H9 (cell line): Measurements from ENCODE around the gene PRICKLE3. TPM values are rescaled to one million over a fixed set of nuclear protein-coding genes. Genes with fewer than 3 reads are reported as not detected.

ENCODE experiments used
- DNase-seq: peaks from one replicate; pipeline ENCODE4 v3.0.0-alpha.2; 2017
- H2AFZ ChIP-seq: one replicate; pipeline ENCODE4 v1.6.1; 2013; ENCODE audit warnings: mild to moderate bottlenecking, low read length, control low read depth, moderate library complexity
- H2AK5ac ChIP-seq: 2 replicates; pipeline ENCODE4 v1.6.1; 2013; ENCODE audit warnings: low read length, control low read depth, mixed read lengths; ENCODE audit not compliant: insufficient read length
- H2BK120ac ChIP-seq: one replicate; pipeline ENCODE4 v1.6.1; 2013; ENCODE audit warnings: low read depth, mild to moderate bottlenecking, low read length, control low read depth, inconsistent platforms; ENCODE audit not compliant: poor library complexity, severe bottlenecking
- H2BK12ac ChIP-seq: 2 replicates; pipeline ENCODE4 v1.6.1; 2013; ENCODE audit warnings: low read length, control low read depth, mixed read lengths, low read depth; ENCODE audit not compliant: insufficient read length
- H2BK15ac ChIP-seq: 2 replicates; pipeline ENCODE4 v1.6.1; 2013; ENCODE audit warnings: low read depth, low read length, control low read depth
- H2BK20ac ChIP-seq: one replicate; pipeline ENCODE4 v1.6.1; 2013; ENCODE audit warnings: low read depth, mild to moderate bottlenecking, low read length, control low read depth, inconsistent platforms; ENCODE audit not compliant: poor library complexity, severe bottlenecking
- H2BK5ac ChIP-seq: 2 replicates; pipeline ENCODE4 v1.6.1; 2013; ENCODE audit warnings: low read length, control low read depth, mixed read lengths; ENCODE audit not compliant: insufficient read length
- H3K14ac ChIP-seq: 2 replicates; pipeline ENCODE4 v1.6.1; 2013; ENCODE audit warnings: low read length, control low read depth; ENCODE audit not compliant: insufficient read depth
- H3K18ac ChIP-seq: 2 replicates; pipeline ENCODE4 v1.6.1; 2013; ENCODE audit warnings: low read depth, mild to moderate bottlenecking, mixed read lengths, low read length, control low read depth; ENCODE audit not compliant: insufficient read length
- H3K23ac ChIP-seq: 2 replicates; pipeline ENCODE4 v1.6.1; 2013; ENCODE audit warnings: low read length, control low read depth, mixed read lengths, low read depth; ENCODE audit not compliant: insufficient read length
- H3K23me2 ChIP-seq: 2 replicates; pipeline ENCODE4 v1.6.1; 2013; ENCODE audit warnings: low read depth, mild to moderate bottlenecking, mixed read lengths, low read length, control low read depth; ENCODE audit not compliant: insufficient read length, poor library complexity, severe bottlenecking
- H3K27ac ChIP-seq: 2 replicates; pipeline ENCODE4 v1.5.1; 2013; ENCODE audit warnings: low read length, control low read depth, mixed read lengths, low read depth; ENCODE audit not compliant: insufficient read length
- H3K27me3 ChIP-seq: 2 replicates; pipeline ENCODE4 v1.6.1; 2013; ENCODE audit warnings: low read length, control low read depth, inconsistent platforms; ENCODE audit not compliant: insufficient read depth
- H3K4ac ChIP-seq: 2 replicates; pipeline ENCODE4 v1.6.1; 2013; ENCODE audit warnings: low read depth, mild to moderate bottlenecking, control low read depth, inconsistent platforms, low read length, moderate library complexity
- H3K4me1 ChIP-seq: 2 replicates; pipeline ENCODE4 v1.6.1; 2013; ENCODE audit warnings: low read length, control low read depth, inconsistent platforms; ENCODE audit not compliant: insufficient read depth
- H3K4me2 ChIP-seq: 2 replicates; pipeline ENCODE4 v1.6.1; 2013; ENCODE audit warnings: low read length, control low read depth, mixed read lengths; ENCODE audit not compliant: insufficient read length, insufficient read depth
- H3K56ac ChIP-seq: 2 replicates; pipeline ENCODE4 v1.6.1; 2013; ENCODE audit warnings: low read depth, mild to moderate bottlenecking, mixed read lengths, low read length, control low read depth; ENCODE audit not compliant: insufficient read length
- H3K79me1 ChIP-seq: 2 replicates; pipeline ENCODE4 v1.6.1; 2013; ENCODE audit warnings: low read depth, mild to moderate bottlenecking, moderate library complexity, low read length, control low read depth, inconsistent platforms; ENCODE audit not compliant: insufficient read depth, poor library complexity, severe bottlenecking
- H3K79me2 ChIP-seq: 2 replicates; pipeline ENCODE4 v1.6.1; 2013; ENCODE audit warnings: low read length, control low read depth, inconsistent platforms; ENCODE audit not compliant: insufficient read depth
- H3K9ac ChIP-seq: 2 replicates; pipeline ENCODE4 v1.6.1; 2013; ENCODE audit warnings: low read length, control low read depth, mixed read lengths; ENCODE audit not compliant: insufficient read length; ENCODE audit errors: extremely low read depth
- H3K9me3 ChIP-seq: one replicate; pipeline ENCODE4 v1.6.1; 2013; ENCODE audit warnings: low read depth, low read length, inconsistent platforms; ENCODE audit not compliant: control insufficient read depth
- H3T11ph ChIP-seq: one replicate; pipeline ENCODE4 v1.6.1; 2013; ENCODE audit warnings: mild to moderate bottlenecking, low read length, control low read depth, inconsistent platforms
- H4K20me1 ChIP-seq: one replicate; pipeline ENCODE4 v1.6.1; 2013; ENCODE audit not compliant: control insufficient read depth, insufficient read length, insufficient read depth
- H4K5ac ChIP-seq: 2 replicates; pipeline ENCODE4 v1.6.1; 2013; ENCODE audit warnings: low read depth, mild to moderate bottlenecking, mixed read lengths, low read length, control low read depth; ENCODE audit not compliant: insufficient read length
- H4K8ac ChIP-seq: replicated peaks from 2 replicates; pipeline ENCODE4 v1.6.1; 2013; ENCODE audit warnings: low read length, control low read depth, mixed read lengths, low read depth; ENCODE audit not compliant: insufficient read length
- H4K91ac ChIP-seq: 2 replicates; pipeline ENCODE4 v1.6.1; 2013; ENCODE audit warnings: low read depth, mild to moderate bottlenecking, moderate library complexity, mixed read lengths, low read length, control low read depth; ENCODE audit not compliant: insufficient read length
- H3K27ac Mint-ChIP-seq, 3 experiments: 2 replicates in 2 of 3; 3 replicates in 1 of 3; pipeline ENCODE4 v1.8.0; 2020 to 2021; ENCODE audit warnings: mixed read lengths in 3 of 3, mild to moderate bottlenecking in 1 of 3, moderate library complexity in 1 of 3
- H3K27me3 Mint-ChIP-seq: 2 replicates; pipeline ENCODE4 v1.8.0; 2021; ENCODE audit warnings: low read depth, mild to moderate bottlenecking, moderate library complexity, mixed read lengths
- H3K36me3 Mint-ChIP-seq, 3 experiments: 2 replicates in 2 of 3; 3 replicates in 1 of 3; pipeline ENCODE4 v1.8.0; 2020 to 2021; ENCODE audit warnings: low read depth in 3 of 3, mixed read lengths in 3 of 3; ENCODE audit not compliant: insufficient read depth in 1 of 3
- H3K4me1 Mint-ChIP-seq, 2 experiments: 2 replicates each; pipeline ENCODE4 v1.8.0; 2020; ENCODE audit warnings: mixed read lengths in 2 of 2
- H3K4me3 Mint-ChIP-seq, 2 experiments: 2 replicates in 1 of 2; 3 replicates in 1 of 2; pipeline ENCODE4 v1.8.0; 2020 to 2021; ENCODE audit warnings: mild to moderate bottlenecking in 2 of 2, mixed read lengths in 2 of 2, moderate library complexity in 1 of 2
- H3K9me3 Mint-ChIP-seq, 2 experiments: 2 replicates in 1 of 2; 3 replicates in 1 of 2; pipeline ENCODE4 v1.8.0; 2020; ENCODE audit warnings: mild to moderate bottlenecking in 2 of 2, mixed read lengths in 2 of 2, moderate library complexity in 1 of 2
- CTCF ChIP-seq: fragments of 200-600 bp; sonication (generic); conservative IDR thresholded peaks from 3 replicates; pipeline ENCODE4 v1.8.0; 2021; ENCODE audit warnings: antibody characterized with exemption, mild to moderate bottlenecking
- WGBS: extraction: QIAGEN DNeasy Blood & Tissue Kit; methylation state at CpG from one replicate; pipeline ENCODE4 v1.1.7; 2013; ENCODE audit warnings: missing lambda C conversion rate, low lambda C conversion rate, mixed read lengths; ENCODE audit not compliant: insufficient read length; ENCODE audit errors: extremely low coverage; 5-methylcytosine and 5-hydroxymethylcytosine counted together
- total RNA-seq: library from RNA; stranded (reverse); gene quantifications from 2 replicates; pipeline ENCODE4 v1.2.1, GENCODE V29; 2021

The PRICKLE3 gene
- total RNA-seq, 1 experiment from 2014 or later: 9.7 TPM

- Histone ChIP-seq H3T11ph (no peak overlapping the region), H3K56ac (no peak overlapping the region), H4K8ac (no peak overlapping the region), H2BK20ac (no peak overlapping the region), H3K4ac (no peak overlapping the region), H2BK120ac (no peak overlapping the region), H3K9ac (no peak overlapping the region), H3K23ac (no peak overlapping the region), H3K14ac (no peak overlapping the region), H3K18ac (no peak overlapping the region), H2AK5ac (no peak overlapping the region), H3K4me1 (no peaks in the 10 kb centered on the region), H2BK15ac (no peak overlapping the region), H3K9me3 (peaks cover 25% of the 10 kb centered on the region), H3K27me3 (no peaks in the 10 kb centered on the region), H4K5ac (no peak overlapping the region), H2BK12ac (no peak overlapping the region), H4K20me1 (no peaks in the 10 kb centered on the region), H3K4me2 (no peak overlapping the region), H3K27ac (no peak overlapping the region), H2BK5ac (no peak overlapping the region), H3K79me1 (no peaks in the 10 kb centered on the region), H3K23me2 (peaks cover 3% of the 10 kb centered on the region), H3K79me2 (no peaks in the 10 kb centered on the region), H4K91ac (no peak overlapping the region), H2AFZ (no peak overlapping the region)
- H3K4me1 Mint-ChIP-seq: peaks cover 0 to 12% of the 10 kb centered on the region in 2 experiments; a peak in 2 of 4 replicates
- 0 out of 3 replicates have a peak, but pooled peaks have one; percentile 14 for TF ChIP-seq CTCF
- H3K4me3 Mint-ChIP-seq: no peak overlapping the region
- H3K36me3 Mint-ChIP-seq: peaks cover 32 to 60% (median 53%) of the 10 kb centered on the region in 3 experiments
- WGBS: no CpG with 5 or more reads among the region's 4 CpGs
- peaks cover 8% of the 10 kb centered on the region for H3K27me3 Mint-ChIP-seq
- no peak overlapping the region for H3K27ac Mint-ChIP-seq
- no peak for DNase-seq
- peaks cover 71 to 72% of the 10 kb centered on the region in 2 experiments for H3K9me3 Mint-ChIP-seq
Observed at GRCh38 chrX:49177338-49177833, 8.8 kb downstream of the PRICKLE3 start.
